ENCODE data around the gene ADAM11. TPM values are rescaled to one million over a fixed set of nuclear protein-coding genes. Genes with fewer than 3 reads are reported as not detected.

Gene ADAM11
- total and polyA plus RNA-seq, 2 of the 4 experiments (the other 2 are of a cell fraction), result 0.36 to 0.53 TPM

DNA sequence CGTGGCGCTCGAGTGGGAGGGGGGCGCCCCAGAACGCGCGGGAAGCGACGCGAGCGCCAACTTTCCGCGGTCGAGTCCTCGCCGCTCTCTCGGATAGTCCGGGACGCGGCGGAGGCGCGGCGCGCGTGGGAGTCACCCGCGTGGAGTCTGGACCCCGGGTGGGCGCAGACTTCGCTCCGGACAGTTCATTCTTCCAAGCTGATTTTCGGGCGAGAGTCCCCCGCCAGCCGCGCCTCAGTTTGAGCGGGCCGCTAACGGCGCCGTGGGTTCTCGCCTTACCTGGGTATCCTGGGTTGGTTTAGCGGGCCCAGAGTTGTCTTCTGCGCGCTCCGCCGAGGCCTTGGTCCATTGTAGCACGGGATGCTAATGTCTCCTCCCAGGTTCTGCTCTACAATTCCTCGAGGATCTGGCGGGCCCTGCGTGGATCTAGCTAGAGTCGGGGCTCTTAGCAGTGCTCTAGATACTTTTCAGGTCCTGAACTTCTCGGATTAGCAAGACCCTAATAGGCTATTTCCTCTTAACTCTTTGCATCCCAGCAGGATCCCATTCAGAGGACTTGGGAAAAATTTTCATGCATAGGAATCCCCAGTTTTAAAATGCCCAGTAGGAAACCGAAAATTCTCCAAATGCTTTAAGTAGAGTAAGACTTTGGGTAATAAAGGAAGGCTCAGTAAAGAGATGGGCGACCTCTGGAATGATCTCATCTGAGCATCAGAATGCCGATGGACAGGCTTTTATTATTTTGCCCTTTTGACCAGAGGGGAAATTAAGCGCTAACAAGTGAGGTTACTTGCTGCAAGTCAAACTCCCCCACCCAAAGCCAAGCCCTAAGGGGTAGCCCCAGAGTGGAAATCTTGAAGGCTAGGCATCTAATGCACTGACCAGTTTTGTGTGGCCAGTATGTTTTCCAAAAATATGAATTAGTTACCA lies 71.8 kb downstream of the ADAM11 start:
- Histone ChIP-seq H2BK15ac (ENCODE audit: low read depth, low read length) (peak overlapping the region; percentile 60; the same call in 1 of the 3 replicates), H4K20me1 (ENCODE audit: insufficient read depth, low read length) (0 out of 2 replicates have a peak, but pooled peaks cover 3% of the 10 kb centered on the region), H2BK20ac (ENCODE audit: low read depth, low read length) (no peak overlapping the region), H3K36me3 (ENCODE audit: control insufficient read depth, insufficient read depth, low read length) (no peaks in the 10 kb centered on the region), H3K56ac (ENCODE audit: extremely low read depth, insufficient read depth, low read length) (peak overlapping the region; percentile 47; the same call in 1 of the 2 replicates), H2BK5ac (ENCODE audit: low read depth, low read length, poor library complexity, severe bottlenecking) (no peak overlapping the region), H4K8ac (ENCODE audit: low read depth in 2 of 2, low read length in 2 of 2) (peak overlapping the region; percentile 82 to 92), H3K4me3 (ENCODE audit: insufficient read depth, low read depth, low read length) (peak overlapping the region; percentile 77), H2AK5ac (ENCODE audit: low read depth, low read length) (no peak overlapping the region; the same call in 1 of the 2 replicates), H2AK9ac (replicated peaks; ENCODE audit: low read depth, low read length, poor library complexity) (peak overlapping the region; percentile 7), H3K4me2 (ENCODE audit: low read depth, low read length) (peak overlapping the region; percentile 86), H3K9me3 (ENCODE audit: control insufficient read depth, insufficient read depth, low read length) (no peaks in the 10 kb centered on the region), H3K9ac (ENCODE audit: low read depth, low read length) (peak overlapping the region; percentile 65), H3K14ac (replicated peaks; ENCODE audit: low read depth, low read length) (peak overlapping the region; percentile 27), H3K9me1 (ENCODE audit: insufficient read depth, low read length) (0 out of 2 replicates have a peak, but pooled peaks cover 4% of the 10 kb centered on the region), H3K4me1 (ENCODE audit: control insufficient read depth, insufficient read depth, low read length) (peaks cover 2% of the 10 kb centered on the region), H3K23ac (ENCODE audit: low read depth, low read length) (peak overlapping the region; percentile 67; the same call in 1 of the 2 replicates), H2AFZ (replicated peaks; ENCODE audit: low read length, poor library complexity) (peak overlapping the region; percentile 88), H4K91ac (ENCODE audit: insufficient read depth, low read depth, low read length) (no peak overlapping the region; the same call in none of the 2 replicates), H3K18ac (ENCODE audit: low read depth, low read length) (no peak overlapping the region; the same call in 1 of the 2 replicates), H2BK120ac (ENCODE audit: low read depth, low read length) (peak overlapping the region; percentile 47; the same call in 1 of the 2 replicates), H3K27ac (ENCODE audit: insufficient read depth, low read length) (peak overlapping the region; percentile 66; the same call in 1 of the 2 replicates), H3K79me1 (ENCODE audit: low read depth in 1 of 2, low read length in 2 of 2) (peaks cover 6 to 11% of the 10 kb centered on the region in 2 experiments; a peak in 2 of 4 replicates), H4K5ac (ENCODE audit: low read depth, low read length) (peak overlapping the region; percentile 50), H3K4ac (ENCODE audit: low read depth, low read length) (peak overlapping the region; percentile 48), H3K27me3 (ENCODE audit: control insufficient read depth, insufficient read depth, low read length) (no peaks in the 10 kb centered on the region)
- POLR2A ChIA-PET (ENCODE audit: unreplicated experiment), result no interaction called here
- DNase-seq (no peak), ATAC-seq (ENCODE audit: low read depth) (peak; percentile 25)
- TF ChIP-seq CHD1 (IDR thresholded peaks at IDR 0.05; ENCODE audit: low read depth, low read length) (no peak), BHLHE40 (IDR thresholded peaks at IDR 0.05; ENCODE audit: low read depth, low read length) (peak; percentile 1; the same call in 1 of the 2 replicates), MAZ (IDR thresholded peaks at IDR 0.05; ENCODE audit: borderline replicate concordance, low read depth, low read length) (0 out of 2 replicates have a peak, but pooled peaks have one; percentile 0), POLR2A (IDR thresholded peaks at IDR 0.05; ENCODE audit: low read depth, low read length) (no peak), NFE2L2 (IDR thresholded peaks at IDR 0.05; ENCODE audit: low read depth, low read length) (no peak)
- 2% methylated on average over 46 of the region's 58 CpGs; no CpG with 5 or more reads in 1 of the 2 experiments for WGBS, 2 experiments (ENCODE audit: extremely low coverage in 2 of 2, insufficient read length in 1 of 2)
- CTCF ChIA-PET, result no interaction called here
- in situ Hi-C loops (cut with MboI; ENCODE audit: low sequenced_read_pairs), result no loop called here
- no TSS peak for BruUV-seq (replicated peaks)
- intact Hi-C loops (cut with micrococcal nuclease), result no loop called here
- dilution Hi-C loops (cut with HindIII; ENCODE audit: low sequenced_read_pairs, unreplicated experiment), result no loop called here

Measured in IMR-90 (cell line).